ENCODE results near the gene PLSCR2.
"Not testable (repeated sequence)": the region's sequence is repeated elsewhere in the genome, so short reads cannot be mapped to it uniquely, and the experiment has no call there.

Gene PLSCR2, protein sequence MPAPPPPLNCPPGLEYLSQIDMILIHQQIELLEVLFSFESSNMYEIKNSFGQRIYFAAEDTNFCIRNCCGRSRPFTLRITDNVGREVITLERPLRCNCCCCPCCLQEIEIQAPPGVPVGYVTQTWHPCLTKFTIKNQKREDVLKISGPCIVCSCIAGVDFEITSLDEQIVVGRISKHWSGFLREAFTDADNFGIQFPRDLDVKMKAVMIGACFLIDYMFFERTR

DNA sequence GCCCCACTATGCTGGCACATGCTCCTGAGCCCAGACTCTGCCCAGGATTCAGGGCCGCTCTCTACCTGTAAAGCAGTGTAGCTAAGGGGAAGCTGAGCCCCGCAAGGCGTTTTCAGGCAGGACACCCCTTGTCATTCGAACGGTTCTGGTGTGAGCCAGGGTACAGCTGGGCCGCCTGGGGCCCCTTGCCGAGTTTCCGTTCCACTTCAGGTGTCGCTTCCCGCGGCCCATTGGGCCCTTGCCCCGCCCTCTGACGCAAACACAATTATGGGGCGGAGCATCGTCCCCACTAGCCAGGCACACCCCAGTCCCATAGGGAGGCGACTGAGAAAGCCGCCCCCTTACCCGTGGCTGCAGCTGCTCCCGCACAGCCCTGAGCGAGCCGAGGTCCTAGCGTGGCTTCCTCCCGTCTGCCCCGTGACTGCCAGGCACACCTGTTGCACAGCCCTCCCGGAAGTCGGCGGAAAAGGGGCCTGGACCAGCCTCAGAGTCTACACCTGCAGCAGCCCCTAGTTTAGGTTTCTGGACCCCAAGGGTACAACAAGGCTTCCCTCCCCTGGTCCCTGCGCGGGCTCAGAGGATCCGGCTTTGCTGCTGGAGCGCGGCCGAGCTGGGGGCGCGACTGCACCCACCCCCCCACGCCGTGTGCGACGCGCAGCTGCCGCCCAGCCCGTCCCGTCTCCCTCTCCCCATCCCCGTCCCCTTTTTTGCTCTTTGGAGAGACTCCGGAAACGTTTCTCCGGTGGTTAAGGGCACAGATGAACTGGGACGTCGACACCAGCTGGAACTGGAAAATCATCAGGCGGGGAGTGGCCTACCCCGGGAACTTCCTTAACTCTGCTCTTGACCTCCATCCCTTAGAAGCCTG is at the start of gene PLSCR2:
PLSCR2 (minus strand) TSS at position 412 of the 868 bp plus-strand sequence. CDS start 9,657 bp downstream, outside the sequence.
- DNase-seq = peak; percentile 61

DNA sequence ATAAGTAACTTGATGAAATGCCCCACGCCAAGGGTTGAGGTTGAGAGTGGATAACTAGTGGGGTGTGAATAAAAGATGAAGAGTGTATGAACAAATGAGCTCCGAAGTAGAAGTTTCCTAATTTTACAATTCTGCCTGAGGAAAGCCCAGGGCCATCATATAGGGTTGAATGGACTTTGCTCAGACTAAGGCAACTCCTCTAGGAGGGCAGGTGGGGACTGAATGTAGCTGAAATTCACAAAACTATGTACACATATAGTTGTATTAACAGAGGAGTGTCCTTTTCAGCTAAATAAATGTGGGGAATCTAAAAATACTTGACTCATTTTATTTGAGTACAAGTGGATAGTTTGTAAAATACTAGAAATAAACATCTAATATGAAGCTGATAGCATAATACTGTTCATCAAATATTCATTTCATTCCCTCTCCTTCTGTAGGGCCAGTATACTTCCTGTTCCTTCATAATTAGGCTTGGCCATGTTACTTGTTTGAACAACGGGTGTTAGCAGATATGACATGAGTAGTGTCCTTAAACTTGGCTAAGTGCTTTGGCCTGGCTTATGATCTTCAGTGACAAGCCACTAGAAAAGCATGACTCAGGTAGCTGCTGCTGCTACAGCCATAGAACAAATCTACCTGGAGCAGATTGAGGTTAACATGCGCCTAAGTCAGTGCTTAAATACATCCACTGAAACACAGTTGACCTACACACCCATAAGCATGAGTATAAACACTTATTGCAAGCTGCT is 48.5 kb upstream of the PLSCR2 start:
- DNase-seq = no peak

DNA sequence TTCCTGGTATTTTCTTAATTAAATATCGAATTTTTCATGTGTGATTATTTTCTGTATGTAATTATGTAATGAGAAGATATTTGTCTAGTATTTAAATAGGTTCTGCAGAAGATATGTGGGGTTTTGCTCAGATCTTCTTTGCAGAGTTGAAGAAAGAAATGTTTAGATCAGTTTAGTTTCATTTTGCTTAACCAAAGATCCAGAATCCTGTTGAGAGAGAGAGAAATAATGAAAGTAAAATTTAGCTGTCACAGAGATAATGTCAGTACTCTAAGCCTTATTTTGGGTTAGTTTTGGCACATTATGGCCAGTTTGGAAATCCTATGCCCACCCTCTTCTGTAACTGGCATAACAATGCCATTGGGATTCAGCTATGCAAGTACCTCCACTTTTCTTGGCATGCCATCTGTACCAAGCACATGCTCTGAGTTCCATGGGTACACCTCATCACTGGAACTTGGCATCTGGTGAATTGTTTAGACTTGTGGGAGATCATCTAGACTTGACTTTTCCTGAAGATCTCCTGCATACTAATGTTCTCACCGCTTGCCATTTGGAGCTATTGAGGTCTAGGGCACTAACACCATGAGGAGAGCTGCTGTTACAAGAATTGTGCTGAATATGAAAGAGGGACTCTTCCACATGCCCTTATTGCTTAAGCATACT is 44.2 kb upstream of the PLSCR2 start:
- DNase-seq = no peak

DNA sequence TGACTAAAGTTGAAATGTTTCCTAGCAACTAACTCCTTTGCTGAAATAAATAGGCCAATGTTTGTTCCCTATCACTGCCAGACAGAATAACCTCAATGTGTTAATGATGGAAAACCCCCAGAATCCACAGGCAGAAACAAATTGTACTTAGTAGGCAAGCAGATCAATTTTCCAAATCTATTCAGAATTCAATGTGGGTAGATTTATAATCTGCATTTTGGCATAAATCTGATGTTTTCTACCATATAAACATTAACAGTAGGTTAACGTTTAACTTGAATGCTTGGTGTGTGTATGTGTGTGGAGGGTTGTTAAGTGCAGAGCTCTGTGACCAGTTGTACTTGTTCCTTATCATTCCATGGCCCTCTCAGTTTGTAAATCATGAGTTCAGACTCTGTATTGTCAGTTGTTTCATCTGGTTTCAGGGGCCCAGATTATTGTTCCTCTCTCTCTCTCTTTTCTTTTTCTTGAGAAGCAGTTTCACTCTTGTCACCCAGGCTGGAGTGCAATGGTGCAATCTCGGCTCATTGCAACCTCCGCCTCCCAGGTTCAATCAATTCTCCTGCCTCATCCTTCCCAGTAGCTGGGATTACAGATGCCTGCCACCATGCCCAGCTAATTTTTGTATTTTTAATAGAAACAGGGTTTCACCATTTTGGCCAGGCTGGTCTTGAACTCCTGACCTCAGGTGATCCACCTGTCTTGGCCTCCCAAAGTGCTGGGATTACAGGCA is 42.2 kb upstream of the PLSCR2 start:
- DNase-seq = no peak

DNA sequence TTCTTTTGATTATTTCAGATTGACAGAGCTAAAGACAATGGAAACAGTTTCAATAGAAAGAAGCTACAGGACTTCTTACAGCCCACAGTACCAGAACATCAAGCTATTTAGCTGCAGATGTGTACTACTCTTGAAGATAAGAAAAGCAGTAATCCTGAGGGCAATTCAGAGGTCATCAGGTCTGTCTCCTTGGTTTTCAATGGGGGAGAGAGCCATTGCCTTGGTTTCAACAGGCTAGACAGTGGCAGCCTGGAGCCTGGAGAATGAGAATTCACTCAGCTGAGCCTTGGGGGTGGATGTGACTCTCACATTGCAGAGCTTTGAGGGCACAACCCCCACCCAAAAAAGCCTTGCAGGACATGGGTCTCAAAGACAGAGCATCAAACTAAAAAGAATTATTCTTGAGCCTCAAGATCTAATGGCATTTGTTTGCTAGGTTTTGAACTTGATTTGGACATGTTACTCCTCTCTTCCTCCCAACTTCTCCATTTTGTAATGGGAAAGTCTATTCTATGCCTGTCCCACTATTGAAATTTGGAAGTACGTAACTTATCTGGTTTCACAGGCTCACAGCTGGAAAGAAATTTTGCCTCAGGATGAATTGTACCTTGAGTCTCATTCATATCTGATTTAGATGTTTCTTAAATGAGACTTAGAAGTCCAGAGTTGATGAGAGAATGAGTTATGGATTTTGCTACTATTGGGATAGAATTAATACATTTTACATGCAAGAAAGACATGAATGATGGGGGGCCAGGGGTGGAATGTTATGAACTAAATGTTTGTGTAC is 38.2 kb upstream of the PLSCR2 start:
- no peak for DNase-seq

DNA sequence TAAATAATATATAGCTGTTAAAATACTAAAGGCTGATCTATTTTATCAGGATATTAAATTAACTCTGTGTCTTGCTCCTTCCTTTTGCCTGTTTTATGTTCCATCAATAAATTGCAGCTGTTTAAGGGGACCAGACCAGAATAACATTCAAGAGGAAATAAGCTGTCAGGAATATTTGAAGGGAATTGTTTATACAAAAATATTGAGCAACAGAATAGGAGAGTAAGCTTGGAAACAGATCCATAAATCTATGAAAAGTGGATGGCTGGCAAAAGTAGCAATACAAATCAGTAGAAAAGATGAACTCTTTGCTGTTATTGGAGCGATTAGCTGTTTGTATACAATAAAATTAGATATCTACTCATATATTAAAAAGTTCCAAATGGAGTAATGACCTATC is 36.2 kb upstream of the PLSCR2 start:
- no peak for DNase-seq

DNA sequence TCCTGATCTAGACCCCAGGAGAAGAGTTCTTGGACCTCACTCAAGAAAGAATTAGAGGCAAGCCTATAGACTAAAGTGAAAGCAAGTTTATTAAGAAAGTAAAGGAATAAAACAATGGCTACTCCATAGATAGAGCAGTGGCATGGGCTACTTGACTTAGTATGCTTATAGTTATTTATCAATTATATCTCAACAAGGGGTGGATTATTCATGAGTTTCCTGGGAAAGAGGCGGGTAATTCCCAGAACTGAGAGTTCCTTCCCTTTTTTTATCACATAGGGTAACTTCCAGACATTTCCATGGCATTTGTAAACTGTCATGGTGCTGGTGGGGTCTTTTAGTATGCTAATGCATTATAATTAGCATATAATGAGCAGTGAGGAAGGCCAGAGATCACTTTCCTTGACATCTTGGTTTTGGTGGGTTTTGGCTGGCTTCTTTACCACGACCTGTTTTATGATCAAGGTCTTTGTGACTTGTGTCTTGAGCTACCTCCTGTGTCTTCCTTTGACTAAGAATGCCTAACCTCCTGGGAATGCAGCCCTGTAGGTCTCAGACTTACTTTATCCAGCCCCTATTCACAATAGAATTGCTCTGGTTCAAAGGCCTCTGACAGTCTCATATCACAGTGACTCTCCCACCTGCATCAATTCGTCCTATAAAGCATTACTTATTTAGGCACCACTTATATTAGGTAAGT is 35.3 kb upstream of the PLSCR2 start:
- DNase-seq = no peak

DNA sequence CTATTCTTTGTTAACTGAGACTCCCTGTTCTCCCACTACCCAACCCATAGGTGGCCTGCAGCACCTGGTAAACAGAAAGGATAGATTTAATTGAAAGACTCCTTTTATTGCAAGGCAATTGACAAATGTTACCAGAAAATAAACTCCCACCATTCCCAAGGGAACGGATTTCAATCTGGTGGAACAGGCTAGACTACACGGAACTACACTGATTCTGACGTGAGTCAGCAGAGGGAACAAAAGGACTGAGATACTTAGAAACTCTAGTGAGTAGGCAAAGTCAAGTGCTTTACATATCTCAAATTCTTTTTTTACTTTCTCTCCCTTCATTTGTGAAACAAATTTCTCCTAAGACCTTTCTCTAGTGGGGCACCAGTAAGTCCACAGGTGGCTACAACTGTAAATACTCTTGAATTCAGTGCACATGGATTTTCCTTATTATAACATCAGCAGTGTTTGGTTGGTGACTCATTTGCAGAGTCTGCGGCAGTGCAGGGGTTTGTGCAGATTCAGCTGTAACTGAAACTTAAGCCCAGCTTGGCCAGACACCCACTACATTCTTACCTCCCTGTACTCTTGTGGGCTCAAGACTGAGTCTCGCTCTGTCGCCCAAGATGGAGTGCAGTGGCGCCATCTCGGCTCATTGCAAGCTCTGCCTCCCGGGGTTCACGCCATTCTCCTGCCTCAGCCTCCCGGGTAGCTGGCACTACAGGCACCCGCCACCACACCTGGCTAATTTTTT is 34.3 kb upstream of the PLSCR2 start:
- DNase-seq = no peak

DNA sequence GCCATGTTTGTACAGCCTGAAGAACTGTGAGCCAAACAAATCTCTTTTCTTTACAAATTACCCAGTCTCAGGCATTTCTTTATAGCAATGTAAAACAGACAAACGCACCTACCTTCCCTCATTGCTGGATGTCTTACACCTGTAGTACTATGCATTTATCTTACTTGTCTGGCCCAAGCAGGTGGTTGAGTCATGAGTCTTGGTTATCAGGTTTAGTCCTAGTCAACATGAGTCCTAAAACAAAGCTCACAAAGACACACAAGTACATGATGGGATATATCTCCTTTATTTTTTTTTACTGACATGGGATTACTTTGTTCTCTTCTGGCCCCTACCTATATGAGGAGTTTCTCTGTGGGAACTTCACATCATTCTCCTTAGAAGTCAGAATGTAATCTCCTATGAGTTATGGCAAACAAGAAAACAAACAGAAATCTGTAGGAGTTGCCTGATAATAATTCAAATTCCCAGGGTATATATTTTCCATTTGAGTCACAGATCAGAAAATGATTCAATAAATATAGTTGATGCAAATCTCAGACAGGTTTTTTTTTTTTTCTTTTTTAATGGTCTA is 33.6 kb upstream of the PLSCR2 start:
- no peak for DNase-seq

DNA sequence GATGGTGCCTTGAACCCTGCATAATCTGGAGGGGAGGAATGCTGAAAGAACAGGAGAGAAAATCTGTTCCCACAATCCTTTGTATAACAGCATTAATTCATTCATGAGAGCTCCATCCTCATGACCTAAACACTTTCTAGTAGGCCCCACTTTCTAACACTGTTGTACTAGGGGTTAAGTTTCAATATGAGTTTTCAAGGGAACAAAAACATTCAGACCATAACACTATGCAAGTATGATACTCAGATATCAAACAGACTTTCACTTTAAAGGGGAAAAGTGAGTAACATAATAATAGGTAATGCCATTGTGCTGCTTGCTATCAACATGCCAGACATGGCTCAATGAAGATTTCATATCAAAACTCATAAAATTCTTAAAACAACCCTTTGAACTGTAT is 32.4 kb upstream of the PLSCR2 start:
- no peak for DNase-seq

DNA sequence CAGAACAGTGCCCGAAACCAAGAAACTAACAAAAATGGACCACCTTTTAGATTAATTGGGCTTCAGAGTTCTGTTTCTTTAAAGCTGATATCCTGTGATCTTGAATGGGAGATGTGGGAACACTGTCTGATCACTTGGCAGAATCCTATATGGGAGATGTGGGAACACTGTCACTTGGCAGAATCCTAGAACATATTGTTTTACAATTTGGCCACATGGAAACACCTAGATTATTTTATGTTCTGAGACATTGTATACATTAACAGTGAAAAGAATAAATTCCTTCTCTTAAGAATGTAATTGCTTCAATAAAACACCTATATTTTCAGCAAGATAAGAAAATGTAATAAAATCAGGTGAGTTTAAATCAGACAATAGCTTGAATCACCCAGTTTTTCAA is 30.3 kb upstream of the PLSCR2 start:
- no peak for DNase-seq

DNA sequence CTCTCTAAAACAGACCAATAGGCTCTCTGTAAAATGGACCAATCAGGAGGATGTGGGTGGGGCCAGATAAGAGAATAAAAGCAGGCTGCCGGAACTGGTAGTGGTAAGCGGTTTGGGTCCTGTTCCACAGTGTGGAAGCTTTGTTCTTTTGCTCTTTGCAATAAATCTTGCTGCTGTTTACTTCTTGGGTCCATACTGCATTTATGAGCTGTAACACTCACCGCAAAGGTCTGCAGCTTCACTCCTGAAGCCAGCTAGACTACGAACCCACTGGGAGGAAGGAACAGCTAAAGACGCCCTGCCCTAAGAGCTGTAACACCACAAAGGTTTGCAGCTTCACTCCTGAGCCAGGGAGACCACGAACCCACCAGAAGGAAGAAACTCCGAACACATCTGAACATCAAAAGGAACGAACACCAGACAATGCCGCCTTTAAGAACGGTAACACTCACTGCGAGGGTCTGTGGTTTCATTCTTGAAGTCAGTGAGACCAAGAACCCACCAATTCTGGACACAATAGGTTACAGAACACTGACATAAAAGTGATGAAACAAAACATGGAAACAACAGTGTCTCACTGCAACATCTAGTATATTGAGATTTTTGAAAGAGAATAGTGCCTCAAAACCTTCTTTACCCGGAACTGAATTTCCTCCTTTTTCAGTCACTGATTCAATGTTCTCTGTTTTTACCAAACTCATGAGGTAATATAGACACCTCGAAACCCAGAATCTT is 28.8 kb upstream of the PLSCR2 start:
- DNase-seq = no peak

DNA sequence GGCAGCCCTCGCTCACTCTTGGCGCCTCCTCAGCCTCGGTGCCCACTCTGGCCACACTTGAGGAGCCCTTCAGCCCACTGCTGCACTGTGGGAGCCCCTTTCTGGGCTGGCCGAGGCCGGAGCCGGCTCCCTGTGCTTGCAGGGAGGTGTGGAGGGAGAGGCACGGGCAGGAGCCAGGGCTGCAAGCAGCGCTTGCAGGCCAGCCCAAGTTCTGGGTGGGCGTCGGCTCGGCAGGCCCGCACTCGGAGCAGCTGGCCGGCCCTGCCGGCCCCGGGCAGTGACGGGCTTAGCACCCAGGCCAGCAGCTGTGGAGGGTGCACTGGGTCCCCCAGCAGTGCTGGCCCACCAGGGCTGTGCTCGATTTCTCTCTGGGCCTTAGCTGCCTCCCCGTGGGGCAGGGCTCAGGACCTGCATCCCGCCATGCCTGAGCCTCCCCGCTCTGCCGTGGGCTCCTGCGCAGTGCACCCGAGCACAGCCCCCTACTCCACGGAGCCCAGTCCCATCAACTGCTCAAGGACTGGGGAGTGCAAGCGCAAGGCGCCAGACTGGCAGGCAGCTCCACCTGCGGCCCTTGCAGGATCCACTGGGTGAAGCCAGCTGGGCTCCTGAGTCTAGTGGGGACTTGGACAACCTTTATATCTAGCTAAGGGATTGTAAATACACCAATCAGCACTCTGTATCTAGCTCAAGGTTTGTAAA is 27.9 kb upstream of the PLSCR2 start:
- DNase-seq = not testable (repeated sequence)

DNA sequence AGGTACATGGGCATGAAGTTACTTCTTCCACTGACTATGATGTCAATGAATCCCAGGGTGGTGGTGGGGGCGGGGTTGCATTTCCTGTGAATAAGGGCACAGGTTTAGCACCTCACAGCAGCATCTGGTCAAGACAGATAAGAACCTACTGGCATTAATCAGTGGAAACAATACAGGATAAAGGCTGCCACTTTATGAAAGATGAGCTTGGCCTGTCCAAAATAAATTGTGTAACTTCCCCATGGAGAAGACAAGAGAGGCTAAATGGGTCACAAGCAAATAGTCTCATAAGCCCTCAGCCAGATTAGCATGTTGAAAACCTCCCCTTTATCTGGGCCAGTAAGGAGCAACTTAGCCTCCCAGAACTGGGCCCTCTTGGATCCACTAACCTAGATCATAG is 27.4 kb upstream of the PLSCR2 start:
- DNase-seq = no peak

DNA sequence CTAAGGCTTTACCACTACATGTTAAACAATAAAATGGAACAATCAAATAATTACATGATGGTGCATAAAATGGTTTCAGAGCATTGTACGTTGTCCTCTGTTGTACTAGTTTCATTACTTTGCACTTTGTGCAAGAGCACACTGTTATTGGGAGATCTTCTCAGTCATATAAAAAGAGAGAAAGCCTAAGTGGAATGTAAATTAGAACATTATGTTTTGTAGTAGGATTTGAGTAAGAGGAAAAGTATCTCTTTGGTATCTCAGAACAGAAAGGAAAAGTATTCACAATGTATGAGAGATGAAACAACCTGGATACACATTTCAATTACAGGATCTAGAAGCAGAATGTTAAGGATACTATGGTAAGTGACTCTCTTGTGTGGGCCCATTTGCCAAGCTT is 26.9 kb upstream of the PLSCR2 start:
- DNase-seq = no peak

DNA sequence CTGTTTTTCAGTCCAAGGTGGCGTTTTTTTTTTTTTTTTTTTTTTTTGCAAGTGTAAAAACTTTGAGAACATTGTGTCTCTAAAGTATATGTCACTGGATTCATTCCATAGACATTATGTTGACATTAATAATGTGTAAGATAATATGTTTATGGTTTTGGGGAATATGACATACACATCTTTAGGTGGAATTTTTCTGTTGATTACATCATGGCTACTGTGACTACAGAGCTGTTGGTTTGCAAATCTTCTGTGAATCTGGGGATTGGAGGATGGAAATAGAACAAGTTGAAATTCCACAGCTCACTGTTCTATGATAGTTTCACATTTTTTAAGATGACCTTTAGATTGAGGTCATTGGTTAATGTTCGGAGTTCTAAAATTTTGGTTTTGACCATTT is 24.4 kb upstream of the PLSCR2 start:
- no peak for DNase-seq

DNA sequence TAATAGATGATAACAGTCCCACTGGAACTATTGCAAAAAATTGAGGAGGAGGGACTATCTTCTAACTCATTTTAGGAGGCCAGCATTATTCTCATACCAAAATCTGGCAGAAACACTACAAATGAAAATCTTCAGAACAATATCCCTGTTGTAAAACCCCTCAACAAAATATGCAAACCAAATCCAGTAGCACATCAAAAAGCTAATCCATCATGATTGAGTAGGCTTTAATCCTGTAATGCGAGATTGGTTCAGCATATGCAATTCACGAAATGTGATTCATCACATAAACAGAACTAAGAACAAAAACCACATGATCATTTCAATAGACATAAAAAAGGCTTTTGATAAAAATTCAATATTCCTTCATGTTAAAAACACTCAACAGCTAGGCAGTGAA is 23.9 kb upstream of the PLSCR2 start:
- DNase-seq = no peak

DNA sequence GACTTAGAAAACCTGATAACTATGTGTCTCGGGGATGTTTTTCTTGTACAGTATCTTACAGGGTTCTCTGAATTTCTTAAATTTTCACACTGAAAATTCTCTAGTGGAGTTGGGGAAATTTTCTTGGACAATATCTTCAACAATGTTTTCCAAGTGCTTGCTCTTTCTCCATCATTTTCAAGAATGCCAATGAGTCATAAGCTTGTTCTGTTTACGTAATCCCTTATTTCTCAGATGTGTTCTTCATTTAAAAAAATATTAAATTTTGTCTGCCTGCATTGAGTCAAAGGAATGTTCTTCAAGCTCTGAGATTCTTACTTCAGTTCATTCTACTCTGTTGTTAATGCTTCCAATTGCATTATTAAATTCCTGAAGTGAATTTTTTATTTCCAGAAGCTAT is 21.9 kb upstream of the PLSCR2 start:
- DNase-seq = no peak

DNA sequence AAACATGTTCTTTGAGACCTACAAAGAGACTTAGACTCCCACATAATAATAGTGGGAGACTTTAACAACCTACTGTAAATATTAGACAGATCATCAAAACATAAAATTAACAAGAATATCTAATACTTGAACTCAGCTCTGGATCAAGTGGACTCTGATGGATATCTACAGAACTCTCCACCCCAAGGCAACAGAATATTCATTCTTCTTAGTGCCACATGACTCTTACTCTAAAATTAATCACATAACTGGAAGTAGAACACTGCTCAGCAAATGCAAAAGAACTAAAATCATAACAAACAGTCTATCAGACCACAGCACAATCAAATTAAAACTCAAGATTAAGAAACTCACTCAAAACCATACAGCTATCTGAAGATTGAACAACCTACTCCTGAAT is 15.9 kb upstream of the PLSCR2 start:
- DNase-seq = no peak

Measured in activated T-cell treated with anti-CD3 and anti-CD28 coated beads for 4 hours (primary cell).